A673 (cell line): ENCODE data around the gene CNDP1. TPM values are rescaled to one million over a fixed set of nuclear protein-coding genes. Genes with fewer than 3 reads are reported as not detected.

Experiments
- BruUV-seq: library from RNA; stranded (reverse); fragments of 400-500 nt; replicated peaks from 2 replicates; lab custom pipeline; 2021; lab: Mats Ljungman, UMichigan
- CTCF ChIA-PET: fragments of 300-600 bp; sonication (Branson Sonifier 250); formaldehyde crosslinking; loops from one replicate; lab custom pipeline; 2022; ENCODE audit warnings: antibody characterized with exemption; lab: Charles Lee
- POLR2A ChIA-PET: fragments of 300-600 bp; sonication (Branson Sonifier 250); formaldehyde crosslinking; loops from one replicate; lab custom pipeline; 2022; ENCODE audit warnings: antibody characterized with exemption; ENCODE audit not compliant: low non-redundant PET; lab: Charles Lee
- DNase-seq: peaks from one replicate; pipeline ENCODE4 v3.0.0-alpha.2; 2015; ENCODE audit warnings: low spot score
- H3K27ac ChIP-seq: fragments of 200-600 bp; sonication (generic); 2 replicates; pipeline ENCODE4 v1.5.1; 2016; ENCODE audit warnings: mixed run types, low read depth, mild to moderate bottlenecking, mixed read lengths, antibody characterized with exemption, low read length; ENCODE audit not compliant: poor library complexity, severe bottlenecking
- H3K27me3 ChIP-seq: fragments of 200-600 bp; sonication (generic); replicated peaks from 2 replicates; pipeline ENCODE4 v1.6.1; 2017; ENCODE audit warnings: mixed run types, low read depth, mild to moderate bottlenecking, mixed read lengths, antibody characterized with exemption, low read length; ENCODE audit not compliant: insufficient read depth, poor library complexity
- H3K36me3 ChIP-seq: fragments of 200-600 bp; sonication (generic); 2 replicates; pipeline ENCODE4 v1.6.1; 2016; ENCODE audit warnings: mixed run types, mild to moderate bottlenecking, mixed read lengths, antibody characterized with exemption, low read length; ENCODE audit not compliant: insufficient read depth, poor library complexity, severe bottlenecking
- H3K4me1 ChIP-seq: fragments of 200-600 bp; sonication (generic); 2 replicates; pipeline ENCODE4 v1.6.1; 2017; ENCODE audit warnings: mixed run types, mild to moderate bottlenecking, mixed read lengths, antibody characterized with exemption, low read length; ENCODE audit not compliant: insufficient read depth, poor library complexity, severe bottlenecking
- H3K4me3 ChIP-seq: fragments of 200-600 bp; sonication (generic); 2 replicates; pipeline ENCODE4 v1.5.1; 2016; ENCODE audit warnings: low read depth, mixed run types, mild to moderate bottlenecking, mixed read lengths, low read length; ENCODE audit not compliant: poor library complexity, severe bottlenecking
- H3K9me3 ChIP-seq: fragments of 200-600 bp; sonication (generic); 2 replicates; pipeline ENCODE4 v1.6.1; 2016; ENCODE audit warnings: mixed run types, low read depth, mild to moderate bottlenecking, mixed read lengths, antibody characterized with exemption, low read length; ENCODE audit not compliant: poor library complexity, severe bottlenecking
- CTCF ChIP-seq: fragments of 300-800, 200-600 bp; sonication (generic); conservative IDR thresholded peaks from 2 replicates; pipeline ENCODE4 v1.5.1; 2017; ENCODE audit warnings: low read depth, mild to moderate bottlenecking, antibody characterized with exemption, low read length, moderate library complexity, mixed read lengths
- EZH2 ChIP-seq: fragments of 200-600 bp; sonication (generic); IDR thresholded peaks from 2 replicates; pipeline ENCODE4 v1.6.1; 2017; ENCODE audit warnings: borderline replicate concordance, low read depth, mild to moderate bottlenecking, mixed read lengths, antibody characterized with exemption, low read length; ENCODE audit not compliant: poor library complexity, severe bottlenecking
- intact Hi-C: fragments of 100-400 bp; cut with micrococcal nuclease; formaldehyde crosslinking; loops from one replicate; pipeline ENCODE4 v1.10.0; 2022; ENCODE audit not compliant: unreplicated experiment
- total RNA-seq: library from RNA; stranded (reverse); gene quantifications from 2 replicates; pipeline ENCODE4 v1.2.3, GENCODE V29; 2021

The CNDP1 gene
- total RNA-seq, 1 experiment from 2014 or later: not detected

DNA sequence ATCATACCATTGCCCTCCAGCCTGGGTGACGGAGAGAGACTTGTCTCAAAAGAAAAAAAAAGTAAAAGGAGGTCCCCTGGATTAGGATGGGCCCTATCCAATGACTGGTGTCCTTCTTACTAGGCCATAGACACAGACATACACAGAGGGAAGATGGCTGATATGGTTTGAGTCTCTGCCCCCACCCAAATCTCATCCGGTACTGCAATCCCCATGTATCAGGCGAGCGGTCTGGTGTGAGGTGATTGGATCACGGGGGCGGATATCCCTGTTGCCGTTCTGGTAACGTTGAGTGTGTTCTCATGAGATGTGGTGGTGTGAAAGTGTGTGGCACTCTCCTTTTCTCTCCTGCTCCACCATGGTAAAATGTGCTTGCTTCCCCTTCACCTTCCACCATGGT lies 45.9 kb upstream of the CNDP1 start:
- TF ChIP-seq EZH2 (no peak), CTCF (no peak)
- no peaks in the 10 kb centered on the region for H3K4me1 ChIP-seq
- no peak overlapping the region for H3K4me3 ChIP-seq
- intact Hi-C loops: no loop called here
- BruUV-seq: no TSS peak
- H3K36me3 ChIP-seq: no peaks in the 10 kb centered on the region
- H3K27ac ChIP-seq: no peak overlapping the region
- no peak for DNase-seq
- no peaks in the 10 kb centered on the region for H3K9me3 ChIP-seq
- ChIA-PET POLR2A (no interaction called here), CTCF (no interaction called here)
- peaks cover 24% of the 10 kb centered on the region for H3K27me3 ChIP-seq

GRCh38 chr18:74488864-74489263 lies 45.4 kb upstream of the CNDP1 start:
- Histone ChIP-seq H3K9me3 (no peaks in the 10 kb centered on the region), H3K27ac (no peak overlapping the region), H3K36me3 (no peaks in the 10 kb centered on the region), H3K27me3 (peaks cover 24% of the 10 kb centered on the region), H3K4me3 (no peak overlapping the region), H3K4me1 (no peaks in the 10 kb centered on the region)
- intact Hi-C loops: no loop called here
- ChIA-PET POLR2A (no interaction called here), CTCF (no interaction called here)
- no TSS peak for BruUV-seq
- TF ChIP-seq EZH2 (no peak), CTCF (no peak)
- no peak for DNase-seq

GRCh38 chr18:74489676-74490075 lies 44.6 kb upstream of the CNDP1 start:
- H3K27ac ChIP-seq: no peak overlapping the region
- CTCF ChIA-PET: interaction anchor here (0.7 kb wide), 1 partner anchor 72 kb away, joined by 3 read pairs; no protein-coding TSS in a partner anchor

More at GRCh38 chr18:74489676-74490075, 44.6 kb upstream of the CNDP1 start:
- no peak for TF ChIP-seq CTCF
- TF ChIP-seq EZH2: no peak
- no peaks in the 10 kb centered on the region for H3K9me3 ChIP-seq
- H3K36me3 ChIP-seq: no peaks in the 10 kb centered on the region
- intact Hi-C loops: loop anchor here (10.0 kb wide), 1 partner anchor 295 kb away; no protein-coding TSS in a partner anchor
- H3K4me1 ChIP-seq: no peaks in the 10 kb centered on the region
- H3K4me3 ChIP-seq: no peak overlapping the region
- POLR2A ChIA-PET: no interaction called here
- BruUV-seq: no TSS peak
- H3K27me3 ChIP-seq: peaks cover 23% of the 10 kb centered on the region
- DNase-seq: no peak
